ENCODE measurements around the gene SNPH. TPM values are rescaled to one million over a fixed set of nuclear protein-coding genes. Genes with fewer than 3 reads are reported as not detected.
"Not testable (repeated sequence)": the region's sequence is repeated elsewhere in the genome, so short reads cannot be mapped to it uniquely, and the experiment has no call there.

Gene SNPH
- total RNA-seq, 6 donors from 2014 or later: 1.0 to 17.3 (median 2.4) TPM

GRCh38 chr20:1241456-1241855 lies 24.6 kb upstream of the SNPH start:
- no peak for ATAC-seq (ENCODE audit: low FRiP score in 2 of 2)

GRCh38 chr20:1242099-1242498 lies 24.0 kb upstream of the SNPH start:
- ATAC-seq (ENCODE audit: low FRiP score in 2 of 2): no peak
- Histone ChIP-seq H3K27me3 (no peaks in the 10 kb centered on the region), H3K36me3 (no peaks in the 10 kb centered on the region), H3K4me1 (no peaks in the 10 kb centered on the region), H3K4me3 (no peak overlapping the region), H3K27ac (no peak overlapping the region), H3K9me3 (no peaks in the 10 kb centered on the region)
- no peak for DNase-seq
- no peak for TF ChIP-seq CTCF (IDR thresholded peaks at IDR 0.05)
- TF ChIP-seq EP300 (IDR thresholded peaks at IDR 0.05): no peak
- TF ChIP-seq POLR2A (IDR thresholded peaks at IDR 0.05): no peak
- TF ChIP-seq POLR2AphosphoS5 (IDR thresholded peaks at IDR 0.05): no peak
- 77 to 78% methylated on average over 3 of the region's 3 CpGs for WGBS, 2 donors

More at GRCh38 chr20:1241456-1241855, 24.6 kb upstream of the SNPH start:
- no peak for DNase-seq
- TF ChIP-seq POLR2A (IDR thresholded peaks at IDR 0.05) (no peak), POLR2AphosphoS5 (IDR thresholded peaks at IDR 0.05) (no peak), CTCF (IDR thresholded peaks at IDR 0.05) (no peak), EP300 (IDR thresholded peaks at IDR 0.05) (no peak)
- no peak overlapping the region for H3K4me3 ChIP-seq
- H3K27me3 ChIP-seq: no peaks in the 10 kb centered on the region
- H3K27ac ChIP-seq: no peak overlapping the region
- H3K9me3 ChIP-seq: no peaks in the 10 kb centered on the region
- no peaks in the 10 kb centered on the region for H3K36me3 ChIP-seq
- no peaks in the 10 kb centered on the region for H3K4me1 ChIP-seq

- no peak for DNase-seq
- H3K27me3 ChIP-seq: no peaks in the 10 kb centered on the region
- H3K27ac ChIP-seq: no peak overlapping the region
- WGBS, 2 donors: 21 to 22% methylated on average over 2 of the region's 2 CpGs
- no peak for TF ChIP-seq CTCF (IDR thresholded peaks at IDR 0.05)
- no peak for TF ChIP-seq EP300 (IDR thresholded peaks at IDR 0.05)
- TF ChIP-seq POLR2A (IDR thresholded peaks at IDR 0.05): no peak
- no peak for TF ChIP-seq POLR2AphosphoS5 (IDR thresholded peaks at IDR 0.05)
- no peaks in the 10 kb centered on the region for H3K4me1 ChIP-seq
- ATAC-seq (ENCODE audit: low FRiP score in 2 of 2): no peak
- no peaks in the 10 kb centered on the region for H3K36me3 ChIP-seq
- H3K9me3 ChIP-seq: no peaks in the 10 kb centered on the region
- H3K4me3 ChIP-seq: no peak overlapping the region
Observed at GRCh38 chr20:1242530-1242929, 23.6 kb upstream of the SNPH start.

GRCh38 chr20:1245578-1245977 lies 20.5 kb upstream of the SNPH start:
- H3K4me3 ChIP-seq: no peak overlapping the region
- WGBS, 2 donors: 66 to 69% methylated on average over 2 of the region's 2 CpGs
- H3K9me3 ChIP-seq: no peaks in the 10 kb centered on the region
- H3K27ac ChIP-seq: no peak overlapping the region
- H3K36me3 ChIP-seq: no peaks in the 10 kb centered on the region
- no peak for DNase-seq
- no peak for ATAC-seq (ENCODE audit: low FRiP score in 2 of 2)
- TF ChIP-seq EP300 (IDR thresholded peaks at IDR 0.05): no peak
- no peak for TF ChIP-seq CTCF (IDR thresholded peaks at IDR 0.05)
- no peaks in the 10 kb centered on the region for H3K4me1 ChIP-seq
- H3K27me3 ChIP-seq: no peaks in the 10 kb centered on the region

GRCh38 chr20:1247689-1248088 lies 18.4 kb upstream of the SNPH start:
- no peak for ATAC-seq (ENCODE audit: low FRiP score in 2 of 2)
- TF ChIP-seq POLR2AphosphoS5 (IDR thresholded peaks at IDR 0.05): no peak
- TF ChIP-seq CTCF (IDR thresholded peaks at IDR 0.05): no peak
- no peak for TF ChIP-seq POLR2A (IDR thresholded peaks at IDR 0.05)
- no peaks in the 10 kb centered on the region for H3K27me3 ChIP-seq
- no peak for DNase-seq
- no peaks in the 10 kb centered on the region for H3K36me3 ChIP-seq
- no peaks in the 10 kb centered on the region for H3K4me1 ChIP-seq
- H3K9me3 ChIP-seq: no peaks in the 10 kb centered on the region
- H3K27ac ChIP-seq: no peak overlapping the region
- no peak overlapping the region for H3K4me3 ChIP-seq

DNA sequence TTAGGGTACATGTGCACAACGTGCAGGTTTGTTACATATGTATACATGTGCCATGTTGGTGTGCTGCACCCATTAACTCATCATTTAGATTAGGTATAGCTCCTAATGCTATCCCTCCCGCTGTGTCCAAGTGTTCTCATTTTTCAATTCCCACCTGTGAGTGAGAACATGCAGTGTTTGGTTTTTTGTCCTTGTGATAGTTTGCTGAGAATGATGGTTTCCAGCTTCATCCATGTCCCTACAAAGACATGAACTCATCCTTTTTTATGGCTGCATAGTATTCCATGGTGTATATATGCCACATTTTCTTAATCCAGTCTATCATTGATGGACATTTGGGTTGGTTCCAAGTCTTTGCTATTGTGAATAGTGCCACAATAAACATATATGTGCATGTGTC lies 15.8 kb upstream of the SNPH start:
- ATAC-seq (ENCODE audit: low FRiP score in 2 of 2); H3K27me3 ChIP-seq; H3K36me3 ChIP-seq; H3K9me3 ChIP-seq; H3K4me3 ChIP-seq; H3K4me1 ChIP-seq; H3K27ac ChIP-seq; DNase-seq: not testable (repeated sequence)
- WGBS, 2 donors: 93% methylated on average over 2 of the region's 2 CpGs

Data from upper lobe of left lung (tissue), 6 donors.